ENCODE measurements around the gene KDM8. TPM values are rescaled to one million over a fixed set of nuclear protein-coding genes. Genes with fewer than 3 reads are reported as not detected.

KDM8 gene
- total RNA-seq, 1 experiment from 2014 or later: 7.9 TPM

- DNase-seq (ENCODE audit: low read depth, low spot score) (no peak), ATAC-seq (no peak)
- H3K4me3 ChIP-seq (ENCODE audit: low read depth in 2 of 2, low read length in 2 of 2): no peak overlapping the region
- H3K36me3 ChIP-seq (ENCODE audit: control insufficient read depth, insufficient read depth, low read length): peaks cover 2% of the 10 kb centered on the region; the same call in 1 of the 2 replicates
- TF ChIP-seq REST (IDR thresholded peaks at IDR 0.05; ENCODE audit: insufficient read depth in 1 of 2, low read depth in 2 of 2, low read length in 1 of 2) (no peak), POLR2AphosphoS5 (IDR thresholded peaks at IDR 0.05; ENCODE audit: low read depth, low read length) (no peak), CTCF (IDR thresholded peaks at IDR 0.05) (no peak), TCF7L2 (IDR thresholded peaks at IDR 0.05; ENCODE audit: low read depth, low read length) (no peak)
- intact Hi-C loops (cut with micrococcal nuclease; ENCODE audit: unreplicated experiment): no loop called here
- no peaks in the 10 kb centered on the region for H3K27me3 ChIP-seq (ENCODE audit: control insufficient read depth, insufficient read depth, low read length)
- no peaks in the 10 kb centered on the region for H3K9me3 ChIP-seq (ENCODE audit: control insufficient read depth, insufficient read depth, low read depth, low read length)
- ChIA-PET POLR2A (no interaction called here), CTCF (no interaction called here)
- BruUV-seq (replicated peaks): no TSS peak
- in situ Hi-C loops (cut with HindIII; ENCODE audit: low pct_unique_long_range_greater_than_20kb, low sequenced_read_pairs): no loop called here
- no peaks in the 10 kb centered on the region for H3K4me1 ChIP-seq (ENCODE audit: control insufficient read depth, insufficient read depth, low read length)
- H3K27ac ChIP-seq (ENCODE audit: low read length): no peak overlapping the region
These were observed 24.7 kb downstream of the KDM8 start for GRCh38 chr16:27228045-27228444.

GRCh38 chr16:27228621-27229501 lies 25.5 kb downstream of the KDM8 start:
- H3K4me3 ChIP-seq (ENCODE audit: low read depth in 2 of 2, low read length in 2 of 2): no peak overlapping the region
- TF ChIP-seq TCF7L2 (IDR thresholded peaks at IDR 0.05; ENCODE audit: low read depth, low read length) (no peak), REST (IDR thresholded peaks at IDR 0.05; ENCODE audit: insufficient read depth in 1 of 2, low read depth in 2 of 2, low read length in 1 of 2) (no peak), CTCF (IDR thresholded peaks at IDR 0.05) (no peak), POLR2AphosphoS5 (IDR thresholded peaks at IDR 0.05; ENCODE audit: low read depth, low read length) (no peak), SIN3A (IDR thresholded peaks at IDR 0.05; ENCODE audit: borderline replicate concordance, insufficient read depth, low read depth, low read length) (no peak)
- BruUV-seq (replicated peaks): no TSS peak
- POLR2A ChIA-PET: interaction anchor here (0.6 kb wide), 1 partner anchor 225 kb away, joined by 6 read pairs; no protein-coding TSS in a partner anchor
- in situ Hi-C loops (cut with HindIII; ENCODE audit: low pct_unique_long_range_greater_than_20kb, low sequenced_read_pairs): no loop called here
- H3K36me3 ChIP-seq (ENCODE audit: control insufficient read depth, insufficient read depth, low read length): peaks cover 2% of the 10 kb centered on the region; the same call in 1 of the 2 replicates
- CTCF ChIA-PET: no interaction called here
- intact Hi-C loops (cut with micrococcal nuclease; ENCODE audit: unreplicated experiment): no loop called here
- H3K27me3 ChIP-seq (ENCODE audit: control insufficient read depth, insufficient read depth, low read length): no peaks in the 10 kb centered on the region
- DNase-seq (ENCODE audit: low read depth, low spot score): no peak
- H3K9me3 ChIP-seq (ENCODE audit: control insufficient read depth, insufficient read depth, low read depth, low read length): no peaks in the 10 kb centered on the region
- H3K27ac ChIP-seq (ENCODE audit: low read length): no peak overlapping the region
- H3K4me1 ChIP-seq (ENCODE audit: control insufficient read depth, insufficient read depth, low read length): no peaks in the 10 kb centered on the region
- ATAC-seq: no peak

All from Panc1 (cell line).